HL-60/S4 treated with phorbol 12-myristate 13-acetate at 8.2 ng/mL for 4 days and 3 days (cell line): Measurements from ENCODE around the gene GLMN.
"Not testable (repeated sequence)": the region's sequence is repeated elsewhere in the genome, so short reads cannot be mapped to it uniquely, and the experiment has no call there.

Experiments used
- in situ Hi-C: fragments of 300-500 bp; cut with MboI; formaldehyde crosslinking; loops from 2 replicates; pipeline ENCODE4 v1.15.0; 2022; ENCODE audit warnings: low sequenced_read_pairs

GLMN gene

GRCh38 chr1:92306020-92306419 is 7.2 kb upstream of the GLMN start:
- in situ Hi-C loops: loop anchor here (25.0 kb wide), 1 partner anchor 306 kb away; no protein-coding TSS in a partner anchor

- in situ Hi-C loops: loop anchor here (25.0 kb wide), 1 partner anchor 311 kb away; no protein-coding TSS in a partner anchor
Observed at GRCh38 chr1:92301021-92301420, 2.2 kb upstream of the GLMN start.

GRCh38 chr1:92299477-92300150 is 827 bp upstream of the GLMN start:
- in situ Hi-C loops: loop anchor here (10.0 to 25.0 kb wide), 2 partner anchors 305 to 313 kb away; no protein-coding TSS in a partner anchor

- in situ Hi-C loops: loop anchor here (10.0 kb wide), 1 partner anchor 303 kb away; no protein-coding TSS in a partner anchor
Observed at GRCh38 chr1:92298213-92298572, 594 bp downstream of the GLMN start.

GRCh38 chr1:92291372-92291999 is 7.3 kb downstream of the GLMN start:
- in situ Hi-C loops: loop anchor here (10.0 kb wide), 1 partner anchor 297 kb away; no protein-coding TSS in a partner anchor

- in situ Hi-C loops: not testable (repeated sequence)
Observed at GRCh38 chr1:92281411-92281810, 17.4 kb downstream of the GLMN start.

GRCh38 chr1:92279781-92280180 is 19.0 kb downstream of the GLMN start:
- in situ Hi-C loops: not testable (repeated sequence)

- in situ Hi-C loops: no loop called here
Observed at GRCh38 chr1:92277105-92277723, 21.6 kb downstream of the GLMN start.

GRCh38 chr1:92276082-92276481 is 22.7 kb downstream of the GLMN start:
- in situ Hi-C loops: no loop called here

GRCh38 chr1:92274939-92275338 is 23.8 kb downstream of the GLMN start:
- in situ Hi-C loops: no loop called here

GRCh38 chr1:92273039-92273438 is 25.7 kb downstream of the GLMN start:
- in situ Hi-C loops: no loop called here

GRCh38 chr1:92262516-92262915 is 36.3 kb downstream of the GLMN start:
- in situ Hi-C loops: no loop called here

- in situ Hi-C loops: no loop called here
Observed at GRCh38 chr1:92259350-92259749, 39.4 kb downstream of the GLMN start.

- in situ Hi-C loops: not testable (repeated sequence)
Observed at GRCh38 chr1:92254714-92255113, 44.1 kb downstream of the GLMN start.

GRCh38 chr1:92244376-92244775 is 54.4 kb downstream of the GLMN start:
- in situ Hi-C loops: no loop called here

- in situ Hi-C loops: no loop called here
Observed at GRCh38 chr1:92240034-92240433, 58.8 kb downstream of the GLMN start.

GRCh38 chr1:92230736-92231135 is 68.1 kb downstream of the GLMN start:
- in situ Hi-C loops: no loop called here

GRCh38 chr1:92228401-92228800 is 70.4 kb downstream of the GLMN start:
- in situ Hi-C loops: no loop called here

- in situ Hi-C loops: no loop called here
Observed at GRCh38 chr1:92219028-92219427, 79.8 kb downstream of the GLMN start.

- in situ Hi-C loops: no loop called here
Observed at GRCh38 chr1:92218559-92218958, 80.2 kb downstream of the GLMN start.

- in situ Hi-C loops: no loop called here
Observed at GRCh38 chr1:92217721-92218120, 81.1 kb downstream of the GLMN start, which contains the start of gene C1orf146. Gene C1orf146, plus strand, starts transcription at chr1:92217915. Its CDS starts 13,506 bp downstream, at chr1:92231421.

- in situ Hi-C loops: no loop called here
Observed at GRCh38 chr1:92211166-92211565, 87.6 kb downstream of the GLMN start.
